BLaER1 treated with 17β-estradiol and CSF1 and Interleukin-3, amounts not matched to agents 10 nM and 100 nM (cell line): ENCODE data around the gene RAB10.

Experiments
- H3K27ac ChIP-seq, 11 experiments: shearing (Covaris generic); formaldehyde crosslinking; 2 replicates each; pipeline ENCODE4 v1.8.1; 2022
- H3K27me3 ChIP-seq, 11 experiments: shearing (Covaris generic); formaldehyde crosslinking; 2 replicates each; pipeline ENCODE4 v1.8.1; 2022
- H3K36me3 ChIP-seq, 11 experiments: shearing (Covaris generic); formaldehyde crosslinking; 2 replicates each; pipeline ENCODE4 v1.8.1; 2022
- H3K4me1 ChIP-seq, 10 experiments: shearing (Covaris generic); formaldehyde crosslinking; 2 replicates each; pipeline ENCODE4 v1.8.1; 2022
- H3K4me2 ChIP-seq, 11 experiments: shearing (Covaris generic); formaldehyde crosslinking; 2 replicates each; pipeline ENCODE4 v1.8.1; 2022
- H3K4me3 ChIP-seq, 10 experiments: shearing (Covaris generic); formaldehyde crosslinking; 2 replicates each; pipeline ENCODE4 v1.8.1; 2022
- H3K9ac ChIP-seq, 11 experiments: shearing (Covaris generic); formaldehyde crosslinking; 2 replicates each; pipeline ENCODE4 v1.8.1; 2022
- H3K9me3 ChIP-seq, 11 experiments: shearing (Covaris generic); formaldehyde crosslinking; replicated peaks in 1 of 11; 2 replicates each; pipeline ENCODE4 v1.8.1; 2022
- H4K20me1 ChIP-seq, 11 experiments: shearing (Covaris generic); formaldehyde crosslinking; 2 replicates each; pipeline ENCODE4 v1.8.1; 2022
- Cebpa-rat ChIP-seq, 11 experiments: shearing (Covaris generic); IDR thresholded peaks; 2 replicates each; pipeline ENCODE4 v1.8.1; 2022

RAB10 gene

GRCh38 chr2:26175466-26176278, 141.8 kb downstream of the RAB10 start:
- Histone ChIP-seq H3K4me2 (no peak overlapping the region), H3K27ac (no peak overlapping the region), H3K36me3 (no peaks in the 10 kb centered on the region), H3K9me3 (peaks cover 0 to 10% (median 0%) of the 10 kb centered on the region in 11 experiments; a peak in 3 of 22 replicates), H3K4me3 (no peak overlapping the region), H4K20me1 (peaks cover 0 to 23% (median 0%) of the 10 kb centered on the region in 11 experiments; a peak in 7 of 22 replicates), H3K4me1 (peaks cover 7 to 22% (median 14%) of the 10 kb centered on the region in 10 experiments; a peak in 18 of 20 replicates), H3K27me3 (peaks cover 74 to 98% (median 97%) of the 10 kb centered on the region in 11 experiments), H3K9ac (no peak overlapping the region)
- TF ChIP-seq Cebpa-rat (IDR thresholded peaks at IDR 0.05) = no peak

- Histone ChIP-seq H3K27me3 (peaks cover 74 to 98% (median 97%) of the 10 kb centered on the region in 11 experiments), H4K20me1 (peaks cover 0 to 23% (median 0%) of the 10 kb centered on the region in 11 experiments; a peak in 7 of 22 replicates), H3K9me3 (peaks cover 0 to 10% (median 0%) of the 10 kb centered on the region in 11 experiments; a peak in 3 of 22 replicates), H3K4me1 (peaks cover 7 to 22% (median 14%) of the 10 kb centered on the region in 10 experiments; a peak in 18 of 20 replicates), H3K27ac (no peak overlapping the region), H3K36me3 (no peaks in the 10 kb centered on the region), H3K4me3 (no peak overlapping the region), H3K9ac (no peak overlapping the region), H3K4me2 (no peak overlapping the region)
- no peak for TF ChIP-seq Cebpa-rat (IDR thresholded peaks at IDR 0.05)
Measured at GRCh38 chr2:26176279-26176615, 142.4 kb downstream of the RAB10 start.

GRCh38 chr2:26177122-26177521, 143.2 kb downstream of the RAB10 start:
- peaks cover 7 to 22% (median 14%) of the 10 kb centered on the region in 10 experiments; a peak in 18 of 20 replicates for H3K4me1 ChIP-seq
- peaks cover 65 to 90% (median 89%) of the 10 kb centered on the region in 11 experiments for H3K27me3 ChIP-seq
- H3K9ac ChIP-seq = no peak overlapping the region
- TF ChIP-seq Cebpa-rat (IDR thresholded peaks at IDR 0.05) = no peak
- H3K9me3 ChIP-seq = peaks cover 0 to 4% (median 0%) of the 10 kb centered on the region in 11 experiments; a peak in 3 of 22 replicates
- no peaks in the 10 kb centered on the region for H3K36me3 ChIP-seq
- H3K4me3 ChIP-seq = no peak overlapping the region
- no peak overlapping the region for H3K4me2 ChIP-seq
- peaks cover 0 to 23% (median 0%) of the 10 kb centered on the region in 11 experiments; a peak in 6 of 22 replicates for H4K20me1 ChIP-seq
- H3K27ac ChIP-seq = no peak overlapping the region

- Histone ChIP-seq H3K27me3 (peaks cover 57 to 90% (median 80%) of the 10 kb centered on the region in 11 experiments), H3K36me3 (no peaks in the 10 kb centered on the region), H3K4me3 (peak overlapping the region in 1 of 10 experiments; percentile 68; a peak in 4 of 20 replicates), H4K20me1 (peaks cover 0 to 23% (median 0%) of the 10 kb centered on the region in 11 experiments; a peak in 6 of 22 replicates), H3K4me2 (peak overlapping the region in 9 of 11 experiments; percentile 68 to 83 (median 80); a peak in 9 of 22 replicates), H3K9me3 (no peaks in the 10 kb centered on the region), H3K9ac (peak overlapping the region in 1 of 11 experiments; percentile 54; a peak in 1 of 22 replicates), H3K27ac (no peak overlapping the region), H3K4me1 (peaks cover 7 to 18% (median 14%) of the 10 kb centered on the region in 10 experiments; a peak in 18 of 20 replicates)
- no peak for TF ChIP-seq Cebpa-rat (IDR thresholded peaks at IDR 0.05)
Measured at GRCh38 chr2:26178246-26178645, 144.4 kb downstream of the RAB10 start.

- Histone ChIP-seq H3K4me2 (peak overlapping the region; percentile 68 to 83 (median 79)), H4K20me1 (peaks cover 0 to 22% (median 0%) of the 10 kb centered on the region in 11 experiments; a peak in 6 of 22 replicates), H3K27ac (peak overlapping the region in 2 of 11 experiments; percentile 35 to 56; a peak in 5 of 22 replicates), H3K9me3 (no peaks in the 10 kb centered on the region), H3K4me1 (peaks cover 7 to 17% (median 14%) of the 10 kb centered on the region in 10 experiments; a peak in 18 of 20 replicates), H3K9ac (peak overlapping the region in 10 of 11 experiments; percentile 30 to 66 (median 50); a peak in 14 of 22 replicates), H3K36me3 (no peaks in the 10 kb centered on the region), H3K4me3 (peak overlapping the region; percentile 43 to 68 (median 51)), H3K27me3 (peaks cover 51 to 89% (median 76%) of the 10 kb centered on the region in 11 experiments)
- no peak for TF ChIP-seq Cebpa-rat (IDR thresholded peaks at IDR 0.05)
Measured at GRCh38 chr2:26178746-26179436, 145.0 kb downstream of the RAB10 start.

GRCh38 chr2:26179446-26179913, 145.6 kb downstream of the RAB10 start:
- Histone ChIP-seq H3K4me3 (peak overlapping the region; percentile 43 to 68 (median 51); a peak in 14 of 20 replicates), H3K9ac (peak overlapping the region in 8 of 11 experiments; percentile 41 to 66 (median 50); a peak in 9 of 22 replicates), H3K36me3 (no peaks in the 10 kb centered on the region), H3K27me3 (peaks cover 51 to 89% (median 76%) of the 10 kb centered on the region in 11 experiments), H3K9me3 (no peaks in the 10 kb centered on the region), H3K4me2 (peak overlapping the region; percentile 68 to 83 (median 79)), H3K4me1 (peaks cover 11 to 21% (median 18%) of the 10 kb centered on the region in 10 experiments; a peak in 18 of 20 replicates), H4K20me1 (peaks cover 0 to 17% (median 0%) of the 10 kb centered on the region in 11 experiments; a peak in 5 of 22 replicates), H3K27ac (peak overlapping the region in 2 of 11 experiments; percentile 35 to 56; a peak in 4 of 22 replicates)
- TF ChIP-seq Cebpa-rat (IDR thresholded peaks at IDR 0.05) = no peak

GRCh38 chr2:26182441-26182840, 148.6 kb downstream of the RAB10 start:
- no peak for TF ChIP-seq Cebpa-rat (IDR thresholded peaks at IDR 0.05)
- Histone ChIP-seq H3K9me3 (no peaks in the 10 kb centered on the region), H3K4me2 (no peak overlapping the region), H3K27me3 (peaks cover 50 to 83% (median 66%) of the 10 kb centered on the region in 11 experiments), H3K9ac (no peak overlapping the region), H4K20me1 (peaks cover 0 to 12% (median 2%) of the 10 kb centered on the region in 11 experiments; a peak in 6 of 22 replicates), H3K4me3 (no peak overlapping the region), H3K36me3 (no peaks in the 10 kb centered on the region), H3K27ac (no peak overlapping the region), H3K4me1 (peaks cover 29 to 45% (median 39%) of the 10 kb centered on the region in 10 experiments)

- peaks cover 0 to 19% (median 2%) of the 10 kb centered on the region in 11 experiments; a peak in 8 of 22 replicates for H4K20me1 ChIP-seq
- peaks cover 46 to 77% (median 60%) of the 10 kb centered on the region in 11 experiments for H3K27me3 ChIP-seq
- peaks cover 0 to 4% (median 0%) of the 10 kb centered on the region in 11 experiments; a peak in 1 of 22 replicates for H3K36me3 ChIP-seq
- no peak overlapping the region for H3K9ac ChIP-seq
- H3K4me1 ChIP-seq = peaks cover 29 to 45% (median 39%) of the 10 kb centered on the region in 10 experiments
- H3K27ac ChIP-seq = no peak overlapping the region
- no peak for TF ChIP-seq Cebpa-rat (IDR thresholded peaks at IDR 0.05)
- H3K4me3 ChIP-seq = no peak overlapping the region
- no peaks in the 10 kb centered on the region for H3K9me3 ChIP-seq
- H3K4me2 ChIP-seq = no peak overlapping the region
Measured at GRCh38 chr2:26182887-26183630, 149.2 kb downstream of the RAB10 start.
